H1 (cell line): ENCODE data around the gene PARM1. TPM values are rescaled to one million over a fixed set of nuclear protein-coding genes. Genes with fewer than 3 reads are reported as not detected.

Experiments used
- CTCF ChIA-PET: fragments of 300-600 bp; sonication (Branson Sonifier 250); formaldehyde crosslinking; loops from one replicate; lab custom pipeline; 2021; ENCODE audit not compliant: partially characterized antibody; lab: Charles Lee
- POLR2A ChIA-PET: fragments of 300-600 bp; sonication (Branson Sonifier 250); formaldehyde crosslinking; loops from one replicate; lab custom pipeline; 2021; ENCODE audit warnings: inconsistent platforms; ENCODE audit not compliant: partially characterized antibody; lab: Charles Lee
- DNase-seq, 2 experiments: peaks; one replicate each; pipeline versions ENCODE4 v3.0.0 to v3.0.0-alpha.2; 2010 to 2022; ENCODE audit warnings: low spot score in 2 of 2, low read depth in 1 of 2, mixed read lengths in 1 of 2
- FAIRE-seq: peaks from 2 replicates; lab custom pipeline; 2011; peaks lifted over from hg19 to GRCh38; lab: Jason Lieb, UNC
- H2AFZ ChIP-seq: 2 replicates; pipeline ENCODE4 v1.8.1; 2012; ENCODE audit warnings: low read length, inconsistent platforms
- H2AK5ac ChIP-seq: 2 replicates; pipeline ENCODE4 v1.6.1; 2013; ENCODE audit warnings: low read depth, low read length
- H2BK120ac ChIP-seq: replicated peaks from 2 replicates; pipeline ENCODE3; 2013; ENCODE audit warnings: low read depth, low read length, inconsistent platforms
- H2BK12ac ChIP-seq: 2 replicates; pipeline ENCODE4 v1.6.1; 2013; ENCODE audit warnings: low read depth, low read length
- H2BK15ac ChIP-seq: 2 replicates; pipeline ENCODE4 v1.6.1; 2013; ENCODE audit warnings: low read length
- H2BK20ac ChIP-seq: 2 replicates; pipeline ENCODE4 v1.6.1; 2013; ENCODE audit warnings: low read length
- H2BK5ac ChIP-seq: 2 replicates; pipeline ENCODE4 v1.6.1; 2013; ENCODE audit warnings: low read depth, low read length
- H3K14ac ChIP-seq: 2 replicates; pipeline ENCODE4 v1.6.1; 2013; ENCODE audit warnings: inconsistent platforms; ENCODE audit not compliant: insufficient read length
- H3K18ac ChIP-seq: 2 replicates; pipeline ENCODE4 v1.6.1; 2013; ENCODE audit warnings: low read length; ENCODE audit errors: extremely low read depth
- H3K23ac ChIP-seq: 2 replicates; pipeline ENCODE4 v1.6.1; 2013; ENCODE audit warnings: inconsistent platforms; ENCODE audit not compliant: insufficient read length
- H3K23me2 ChIP-seq: 2 replicates; pipeline ENCODE4 v1.6.1; 2013; ENCODE audit warnings: low read depth, low read length
- H3K27ac ChIP-seq: 2 replicates; pipeline ENCODE4 v1.6.1; 2011; ENCODE audit warnings: low read depth, low read length, inconsistent platforms
- H3K27me3 ChIP-seq, 4 experiments: replicated peaks in 1 of 4; 1 replicate in 1 of 4; 2 replicates in 3 of 4; pipeline versions ENCODE4 v1.6.1 to v1.8.1; 2011 to 2013; ENCODE audit warnings: low read length in 3 of 4, mild to moderate bottlenecking in 3 of 4, inconsistent platforms in 2 of 4, mixed read lengths in 2 of 4, moderate library complexity in 1 of 4; ENCODE audit not compliant: control insufficient read depth in 3 of 4, insufficient read depth in 3 of 4; ENCODE audit errors: extremely low read depth in 1 of 4
- H3K36me3 ChIP-seq, 4 experiments: 2 replicates each; pipeline versions ENCODE4 v1.6.1 to v1.8.1; 2011 to 2013; ENCODE audit warnings: mild to moderate bottlenecking in 4 of 4, low read length in 3 of 4, moderate library complexity in 2 of 4, control low read depth in 1 of 4, inconsistent platforms in 1 of 4; ENCODE audit not compliant: insufficient read depth in 4 of 4, control insufficient read depth in 2 of 4
- H3K4ac ChIP-seq: replicated peaks from 2 replicates; pipeline ENCODE3; 2013; ENCODE audit warnings: low read length, low read depth, mixed read lengths, inconsistent platforms; ENCODE audit not compliant: insufficient read length
- H3K4me1 ChIP-seq, 4 experiments: replicated peaks in 1 of 4; 1 replicate in 1 of 4; 2 replicates in 3 of 4; pipeline versions ENCODE4 v1.6.1 to v1.8.1; 2011 to 2013; ENCODE audit warnings: low read length in 3 of 4, inconsistent platforms in 2 of 4, mixed read lengths in 1 of 4; ENCODE audit not compliant: insufficient read depth in 4 of 4, control insufficient read depth in 3 of 4
- H3K4me2 ChIP-seq, 2 experiments: 2 replicates each; pipeline versions ENCODE4 v1.6.1 to v1.8.1; 2011 to 2013; ENCODE audit warnings: low read depth in 2 of 2, low read length in 2 of 2, control low read depth in 1 of 2, inconsistent platforms in 1 of 2, mild to moderate bottlenecking in 1 of 2; ENCODE audit not compliant: insufficient read depth in 1 of 2
- H3K4me3 ChIP-seq, 4 experiments: fragments of 200-600, 300-600 bp in 1 of 4; sonication (generic), shearing (Covaris generic), sonication (Bioruptor Twin) in 1 of 4; 2 replicates each; pipeline versions ENCODE4 v1.5.1 to v1.8.1; 2011 to 2016; ENCODE audit warnings: low read length in 4 of 4, low read depth in 3 of 4, control low read depth in 2 of 4, inconsistent platforms in 2 of 4, mild to moderate bottlenecking in 2 of 4, mixed read lengths in 1 of 4, moderate library complexity in 1 of 4; ENCODE audit not compliant: insufficient read depth in 2 of 4; ENCODE audit errors: extremely low read depth in 1 of 4
- H3K56ac ChIP-seq: replicated peaks from 2 replicates; pipeline ENCODE3; 2013; ENCODE audit warnings: low read depth, mild to moderate bottlenecking, mixed read lengths, low read length, inconsistent platforms; ENCODE audit not compliant: insufficient read length
- H3K79me1 ChIP-seq: 2 replicates; pipeline ENCODE4 v1.6.1; 2013; ENCODE audit warnings: low read depth, low read length, control low read depth
- H3K79me2 ChIP-seq, 2 experiments: 2 replicates each; pipeline versions ENCODE4 v1.6.1 to v1.8.1; 2012 to 2013; ENCODE audit warnings: low read length in 2 of 2, mild to moderate bottlenecking in 2 of 2, inconsistent platforms in 1 of 2; ENCODE audit not compliant: insufficient read depth in 2 of 2, control insufficient read depth in 1 of 2
- H3K9ac ChIP-seq, 4 experiments: replicated peaks in 1 of 4; 1 replicate in 1 of 4; 2 replicates in 3 of 4; pipeline versions ENCODE4 v1.6.1 to v1.8.1; 2011 to 2013; ENCODE audit warnings: low read depth in 3 of 4, low read length in 3 of 4, control low read depth in 2 of 4, mild to moderate bottlenecking in 2 of 4, moderate library complexity in 2 of 4, inconsistent platforms in 1 of 4; ENCODE audit errors: extremely low read depth in 1 of 4
- H3K9me3 ChIP-seq, 2 experiments: 2 replicates each; pipeline versions ENCODE4 v1.6.1 to v1.8.1; 2012 to 2013; ENCODE audit warnings: mild to moderate bottlenecking in 2 of 2, moderate library complexity in 2 of 2, control low read depth in 1 of 2, inconsistent platforms in 1 of 2, low read depth in 1 of 2, low read length in 1 of 2, mixed read lengths in 1 of 2; ENCODE audit not compliant: insufficient read depth in 2 of 2
- H4K20me1 ChIP-seq, 2 experiments: replicated peaks in 1 of 2; 2 replicates each; pipeline versions ENCODE3 to v1.8.1; 2011 to 2013; ENCODE audit warnings: inconsistent platforms in 2 of 2, low read length in 2 of 2, mild to moderate bottlenecking in 1 of 2; ENCODE audit not compliant: insufficient read depth in 2 of 2, control insufficient read depth in 1 of 2
- H4K5ac ChIP-seq: 2 replicates; pipeline ENCODE4 v1.6.1; 2013; ENCODE audit warnings: low read length, low read depth, mixed read lengths, inconsistent platforms; ENCODE audit not compliant: insufficient read length
- H4K8ac ChIP-seq: 2 replicates; pipeline ENCODE4 v1.8.0; 2013; ENCODE audit warnings: mild to moderate bottlenecking, moderate library complexity, low read length, inconsistent platforms; ENCODE audit not compliant: insufficient read depth; ENCODE audit errors: extremely low read depth
- H4K91ac ChIP-seq: replicated peaks from 2 replicates; pipeline ENCODE3; 2013; ENCODE audit warnings: low read length, mixed read lengths, inconsistent platforms; ENCODE audit not compliant: insufficient read length
- SRF ChIP-seq: IDR thresholded peaks from 2 replicates; pipeline ENCODE4 v1.6.1; 2011; ENCODE audit warnings: mild to moderate bottlenecking, low read depth, low read length, moderate library complexity
- WGBS, 2 experiments: shearing (Covaris generic) in 1 of 2; methylation state at CpG; one replicate each; pipeline versions ENCODE4 v1.1.6 to v1.1.7; 2013 to 2015; ENCODE audit warnings: low lambda C conversion rate in 2 of 2, mixed read lengths in 2 of 2, inconsistent platforms in 1 of 2, low coverage in 1 of 2, missing lambda C conversion rate in 1 of 2; ENCODE audit not compliant: insufficient replicate concordance in 2 of 2, insufficient coverage in 1 of 2, insufficient read length in 1 of 2; ENCODE audit errors: extremely low coverage in 1 of 2, missing lambda C conversion rate in 1 of 2; 5-methylcytosine and 5-hydroxymethylcytosine counted together
- polyA plus RNA-seq, 7 experiments: library from polyadenylated mRNA; depleted of rRNA in 3 of 7; stranded (reverse) in 5 of 7; unstranded in 2 of 7; fragments of >200 nt in 5 of 7; fragments of 200-250 nt in 2 of 7; gene quantifications; 1 replicate in 5 of 7; 2 replicates in 1 of 7; 4 replicates in 1 of 7; pipeline versions ENCODE4 v1.2.1 to v1.2.3, GENCODE V29; 2011 to 2013; ENCODE audit warnings: missing spikeins in 2 of 7, mixed read lengths in 2 of 7
- total RNA-seq: library from RNA; stranded (reverse); fragmentation: NEBNext Ultra II Directional; extraction: Animal tissue kit (Norgen Biotek cat#: 25700); gene quantifications from 2 replicates; pipeline ENCODE4 v1.2.1, GENCODE V29; 2021

PARM1 gene
- total and polyA plus RNA-seq, 2 of the 8 experiments (the other 6 are each of a cell fraction or from before 2014, with no cell fraction given): 2.0 to 5.3 TPM

DNA sequence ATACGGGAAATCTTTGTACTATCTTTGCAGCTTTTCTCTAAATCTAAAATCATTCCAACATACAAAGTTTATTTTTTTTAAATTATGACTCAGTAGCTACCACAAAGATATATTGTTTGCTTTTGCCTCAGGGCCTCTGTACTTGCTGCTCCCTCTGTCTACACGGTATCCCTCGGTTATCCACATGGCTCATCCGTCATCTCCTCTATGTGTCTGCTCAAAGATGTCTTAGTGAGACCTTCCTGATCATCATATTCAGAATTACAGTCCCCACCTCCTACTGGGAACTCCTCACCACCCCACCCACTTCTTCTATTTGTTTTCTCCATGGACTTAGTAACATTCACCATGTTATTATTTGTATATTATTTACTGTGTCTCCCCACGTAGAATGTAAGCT lies 107.8 kb downstream of the PARM1 start:
- H2BK5ac ChIP-seq: no peak overlapping the region
- no peak overlapping the region for H4K5ac ChIP-seq
- no peak overlapping the region for H3K27ac ChIP-seq
- no peak overlapping the region for H2AFZ ChIP-seq
- H3K23ac ChIP-seq: no peak overlapping the region
- H2BK120ac ChIP-seq: no peak overlapping the region
- H2AK5ac ChIP-seq: no peak overlapping the region
- no peaks in the 10 kb centered on the region for H3K9me3 ChIP-seq
- H3K4me3 ChIP-seq: no peak overlapping the region
- no peak overlapping the region for H4K8ac ChIP-seq
- H2BK12ac ChIP-seq: no peak overlapping the region
- no peak overlapping the region for H4K91ac ChIP-seq
- no peaks in the 10 kb centered on the region for H3K79me1 ChIP-seq
- DNase-seq: no peak
- H3K56ac ChIP-seq: no peak overlapping the region
- no peaks in the 10 kb centered on the region for H3K79me2 ChIP-seq
- POLR2A ChIA-PET: no interaction called here
- no peak overlapping the region for H3K4ac ChIP-seq
- no peak overlapping the region for H3K9ac ChIP-seq
- no peak overlapping the region for H2BK15ac ChIP-seq
- H3K36me3 ChIP-seq: no peaks in the 10 kb centered on the region
- no peak for FAIRE-seq
- no peak overlapping the region for H3K14ac ChIP-seq
- H3K18ac ChIP-seq: no peak overlapping the region
- WGBS, 2 experiments: 96% methylated on average over 5 of the region's 5 CpGs; no CpG with 5 or more reads in 1 of the 2 experiments
- no peak overlapping the region for H3K4me2 ChIP-seq
- H3K4me1 ChIP-seq: no peaks in the 10 kb centered on the region
- H3K23me2 ChIP-seq: no peaks in the 10 kb centered on the region
- no peak overlapping the region for H2BK20ac ChIP-seq
- no peaks in the 10 kb centered on the region for H3K27me3 ChIP-seq
- CTCF ChIA-PET: no interaction called here
- H4K20me1 ChIP-seq: no peaks in the 10 kb centered on the region
- no peak for TF ChIP-seq SRF
